SK-N-SH (cell line): Measurements from ENCODE around the gene KYNU. TPM values are rescaled to one million over a fixed set of nuclear protein-coding genes. Genes with fewer than 3 reads are reported as not detected.

Experiments used
- CTCF ChIA-PET: fragments of 300-600, 350-600 bp; formaldehyde crosslinking; extraction: SDS; loops from one replicate; lab custom pipeline; 2021; lab: Yijun Ruan, JAX
- POLR2A ChIA-PET: fragments of 350-600 bp; sonication (Branson Sonifier 250); formaldehyde crosslinking; extraction: SDS; loops from one replicate; lab custom pipeline; 2020; ENCODE audit warnings: antibody characterized with exemption, inconsistent platforms; lab: Yijun Ruan, JAX
- DNase-seq: peaks from one replicate; pipeline ENCODE4 v3.0.0; 2012
- H2AFZ ChIP-seq: fragments of 200-600 bp; sonication (generic); 2 replicates; pipeline ENCODE4 v1.8.1; 2016; ENCODE audit warnings: antibody characterized with exemption, mild to moderate bottlenecking, low read depth
- H3F3A ChIP-seq: fragments of 200-600 bp; sonication (generic); replicated peaks from 2 replicates; pipeline ENCODE3; 2016; ENCODE audit warnings: antibody characterized with exemption, mild to moderate bottlenecking; ENCODE audit not compliant: insufficient read depth
- H3K27ac ChIP-seq, 2 experiments: fragments of 200-500 bp in 1 of 2; fragments of 200-600 bp in 1 of 2; sonication (Bioruptor generic) in 1 of 2; sonication (generic), shearing (Covaris generic) in 1 of 2; 2 replicates each; pipeline versions ENCODE4 v1.5.1 to v1.6.1; 2014 to 2016; ENCODE audit warnings: low read depth in 2 of 2, inconsistent platforms in 1 of 2, low read length in 1 of 2, mild to moderate bottlenecking in 1 of 2, mixed read lengths in 1 of 2
- H3K27me3 ChIP-seq: fragments of 200-600 bp; sonication (generic), shearing (Covaris generic); 2 replicates; pipeline ENCODE4 v1.6.1; 2016; ENCODE audit warnings: mixed run types; ENCODE audit not compliant: insufficient read depth
- H3K36me3 ChIP-seq, 2 experiments: fragments of 200-500 bp in 1 of 2; fragments of 200-600 bp in 1 of 2; sonication (Bioruptor generic) in 1 of 2; sonication (generic) in 1 of 2; replicated peaks in 1 of 2; 2 replicates each; pipeline versions ENCODE3 to v1.5.1; 2014 to 2016; ENCODE audit warnings: low read length in 1 of 2, mild to moderate bottlenecking in 1 of 2; ENCODE audit not compliant: insufficient read depth in 2 of 2, control insufficient read depth in 1 of 2
- H3K4me1 ChIP-seq, 2 experiments: fragments of 200-500 bp in 1 of 2; fragments of 200-600 bp in 1 of 2; sonication (Bioruptor generic) in 1 of 2; sonication (generic), shearing (Covaris generic) in 1 of 2; 2 replicates each; pipeline versions ENCODE4 v1.5.1 to v1.6.1; 2014 to 2016; ENCODE audit warnings: low read depth in 1 of 2, low read length in 1 of 2, mixed run types in 1 of 2; ENCODE audit not compliant: insufficient read depth in 2 of 2, control insufficient read depth in 1 of 2
- H3K4me2 ChIP-seq: fragments of 200-600 bp; sonication (generic), shearing (Covaris generic); 2 replicates; pipeline ENCODE4 v1.6.1; 2017; ENCODE audit warnings: mixed run types
- H3K4me3 ChIP-seq, 2 experiments: fragments of 200-500 bp in 1 of 2; fragments of 200-600 bp in 1 of 2; sonication (Bioruptor generic) in 1 of 2; sonication (generic), shearing (Covaris generic) in 1 of 2; 2 replicates each; pipeline versions ENCODE4 v1.5.1 to v1.8.1; 2014 to 2016; ENCODE audit warnings: low read depth in 2 of 2, inconsistent platforms in 1 of 2, low read length in 1 of 2, mild to moderate bottlenecking in 1 of 2, mixed read lengths in 1 of 2, moderate library complexity in 1 of 2
- H3K79me2 ChIP-seq: fragments of 200-600 bp; sonication (generic); 2 replicates; pipeline ENCODE4 v1.8.1; 2017; ENCODE audit warnings: mild to moderate bottlenecking; ENCODE audit not compliant: insufficient read depth
- H3K9ac ChIP-seq: fragments of 200-600 bp; sonication (generic); 2 replicates; pipeline ENCODE4 v1.6.1; 2017; ENCODE audit warnings: mixed run types
- H3K9me2 ChIP-seq: fragments of 200-600 bp; sonication (generic); 2 replicates; pipeline ENCODE4 v1.6.1; 2017; ENCODE audit warnings: mixed run types
- H3K9me3 ChIP-seq: fragments of 200-600 bp; sonication (generic); 2 replicates; pipeline ENCODE4 v1.6.1; 2017; ENCODE audit warnings: mixed run types, mild to moderate bottlenecking, moderate library complexity
- H4K20me1 ChIP-seq: fragments of 200-600 bp; sonication (generic); 2 replicates; pipeline ENCODE4 v1.6.1; 2017; ENCODE audit warnings: mild to moderate bottlenecking, mixed run types; ENCODE audit not compliant: insufficient read depth
- CHD2 ChIP-seq: fragments of 150-350 bp; IDR thresholded peaks from 2 replicates; pipeline ENCODE4 v1.6.1; 2018; ENCODE audit warnings: low read length; ENCODE audit not compliant: partially characterized antibody
- EZH2phosphoT487 ChIP-seq: fragments of 200-600 bp; sonication (generic); IDR thresholded peaks from 2 replicates; pipeline ENCODE4 v1.6.1; 2017; ENCODE audit warnings: low read depth, mixed run types, mild to moderate bottlenecking, antibody characterized with exemption, moderate library complexity, borderline replicate concordance
- MXI1 ChIP-seq: IDR thresholded peaks from 2 replicates; pipeline ENCODE4 v1.6.1; 2012; ENCODE audit warnings: mild to moderate bottlenecking, low read depth, low read length, improper control_type of control experiment
- NFIC ChIP-seq: IDR thresholded peaks from 2 replicates; pipeline ENCODE4 v1.4.0; 2012; ENCODE audit warnings: borderline replicate concordance
- NRF1 ChIP-seq: IDR thresholded peaks from 2 replicates; pipeline ENCODE4 v1.6.1; 2012; ENCODE audit warnings: low read depth, mild to moderate bottlenecking, low read length
- RCOR1 ChIP-seq: fragments of 150-350 bp; IDR thresholded peaks from 2 replicates; pipeline ENCODE4 v1.6.1; 2017; ENCODE audit warnings: antibody characterized with exemption, low read length
- RXRA ChIP-seq: IDR thresholded peaks from 2 replicates; pipeline ENCODE4 v1.4.0; 2012; ENCODE audit warnings: low read depth, mild to moderate bottlenecking, borderline replicate concordance
- SIN3A ChIP-seq: IDR thresholded peaks from 2 replicates; pipeline ENCODE4 v1.6.1; 2012; ENCODE audit warnings: low read depth, mild to moderate bottlenecking, low read length, moderate library complexity, borderline replicate concordance
- SMC3 ChIP-seq: IDR thresholded peaks from 2 replicates; pipeline ENCODE4 v1.6.1; 2012; ENCODE audit warnings: low read depth, low read length, improper control_type of control experiment
- TEAD4 ChIP-seq: IDR thresholded peaks from 2 replicates; pipeline ENCODE4 v1.4.0; 2012; ENCODE audit warnings: mild to moderate bottlenecking, borderline replicate concordance; ENCODE audit not compliant: insufficient read depth
- USF1 ChIP-seq: IDR thresholded peaks from 2 replicates; pipeline ENCODE4 v1.4.0; 2012; ENCODE audit warnings: low read depth, borderline replicate concordance
- YY1 ChIP-seq: IDR thresholded peaks from 2 replicates; pipeline ENCODE4 v1.4.0; 2012; ENCODE audit warnings: low read depth, mild to moderate bottlenecking
- ZBTB33 ChIP-seq: IDR thresholded peaks from 2 replicates; pipeline ENCODE4 v1.4.0; 2012; ENCODE audit warnings: low read depth, borderline replicate concordance
- WGBS: methylation state at CpG from one replicate; pipeline ENCODE4 v1.1.6; 2017; ENCODE audit warnings: low lambda C conversion rate; 5-methylcytosine and 5-hydroxymethylcytosine counted together
- polyA plus RNA-seq, 3 experiments: library from polyadenylated mRNA; depleted of rRNA; stranded (reverse); fragments of >200 nt; gene quantifications; 2 replicates each; pipeline ENCODE4 v1.2.3, GENCODE V29; 2012

KYNU gene
- polyA plus RNA-seq, 1 of the 3 experiments (the other 2 are of a cell fraction) = not detected

GRCh38 chr2:142876423-142876822 is 1.0 kb upstream of the KYNU start (continued):
- no peak for TF ChIP-seq ZBTB33
- no peak for TF ChIP-seq TEAD4
- no peak for TF ChIP-seq CHD2

GRCh38 chr2:142878031-142878678 is 691 bp downstream of the KYNU start:
- CTCF ChIA-PET = no interaction called here
- H3K79me2 ChIP-seq = no peaks in the 10 kb centered on the region
- H3K9me3 ChIP-seq = no peaks in the 10 kb centered on the region; the same call in 1 of the 2 replicates
- no peak for DNase-seq
- H3K9me2 ChIP-seq = no peaks in the 10 kb centered on the region
- H3K4me1 ChIP-seq = peaks cover 0 to 3% of the 10 kb centered on the region in 2 experiments; a peak in 1 of 4 replicates
- H3K4me2 ChIP-seq = no peak overlapping the region
- H3K9ac ChIP-seq = no peak overlapping the region
- no peak overlapping the region for H3K27ac ChIP-seq
- H3K27me3 ChIP-seq = no peaks in the 10 kb centered on the region; the same call in 1 of the 2 replicates
- POLR2A ChIA-PET = no interaction called here
- H2AFZ ChIP-seq = no peak overlapping the region
- H3K36me3 ChIP-seq = no peaks in the 10 kb centered on the region
- no peak overlapping the region for H3K4me3 ChIP-seq
- H3F3A ChIP-seq = no peaks in the 10 kb centered on the region
- no peaks in the 10 kb centered on the region for H4K20me1 ChIP-seq
- WGBS = 36% methylated on average over 6 of the region's 6 CpGs
- TF ChIP-seq NFIC (no peak), CHD2 (no peak), USF1 (no peak), YY1 (no peak), MXI1 (no peak), SIN3A (no peak)

- no peaks in the 10 kb centered on the region for H3K9me3 ChIP-seq
- H3K27me3 ChIP-seq = no peaks in the 10 kb centered on the region; the same call in 1 of the 2 replicates
- 53% methylated on average over 4 of the region's 4 CpGs for WGBS
- H3K27ac ChIP-seq = no peak overlapping the region
- CTCF ChIA-PET = no interaction called here
- DNase-seq = no peak
- H3K79me2 ChIP-seq = no peaks in the 10 kb centered on the region
- no peak overlapping the region for H3K9ac ChIP-seq
- TF ChIP-seq NRF1 (no peak), EZH2phosphoT487 (no peak), SIN3A (no peak), RCOR1 (no peak), ZBTB33 (no peak), SMC3 (no peak), RXRA (no peak)
- H3F3A ChIP-seq = no peaks in the 10 kb centered on the region
- H4K20me1 ChIP-seq = no peaks in the 10 kb centered on the region
- H3K4me3 ChIP-seq = no peak overlapping the region
- H3K36me3 ChIP-seq = no peaks in the 10 kb centered on the region
- no peak overlapping the region for H3K4me2 ChIP-seq
- POLR2A ChIA-PET = no interaction called here
- no peaks in the 10 kb centered on the region; a peak in 1 of 4 replicates for H3K4me1 ChIP-seq
- H3K9me2 ChIP-seq = no peaks in the 10 kb centered on the region
- H2AFZ ChIP-seq = no peak overlapping the region
Measured at GRCh38 chr2:142879151-142879550, 1.7 kb downstream of the KYNU start.
